Peyer's patch (tissue), 4 donors: Measurements from ENCODE around the gene MICALL1.

Source experiments
- CTCF ChIP-seq, 6 experiments: fragments of 450-650 bp in 4 of 6; fragments of 200-600 bp in 2 of 6; sonication (generic) in 1 of 6; IDR thresholded peaks; one replicate each; pipeline ENCODE4 v1.5.1; 2017 to 2019; ENCODE audit warnings: antibody characterized with exemption in 6 of 6, mild to moderate bottlenecking in 3 of 6, moderate library complexity in 1 of 6
- POLR2A ChIP-seq, 2 donors: fragments of 450-650 bp; IDR thresholded peaks; one replicate each; pipeline ENCODE4 v1.5.1; 2017; ENCODE audit warnings: antibody characterized with exemption in 2 of 2, mild to moderate bottlenecking in 2 of 2, moderate library complexity in 2 of 2

- no peak for TF ChIP-seq CTCF (IDR thresholded peaks at IDR 0.05)
- no peak for TF ChIP-seq POLR2A (IDR thresholded peaks at IDR 0.05)
Measured at GRCh38 chr22:37892566-37893335, 13.3 kb upstream of the MICALL1 start.
